SH-SY5Y (cell line): ENCODE measurements around the gene LRP1-AS.

Experiments
- GATA2 ChIP-seq: IDR thresholded peaks from 2 replicates; pipeline ENCODE4 v1.6.1; 2011; ENCODE audit warnings: mild to moderate bottlenecking, low read depth, low read length
- GATA3 ChIP-seq: IDR thresholded peaks from 2 replicates; pipeline ENCODE4 v1.6.1; 2011; ENCODE audit warnings: low read depth, mild to moderate bottlenecking, low read length, moderate library complexity

- TF ChIP-seq GATA2 (no peak), GATA3 (no peak)
Observed at GRCh38 chr12:57127101-57127725, 20.2 kb downstream of the LRP1-AS start.
